T-helper 1 cell treated with Interleukin-12 subunit alpha and Interleukin-12 subunit beta and Interleukin-4 antibody, amounts not matched to agents 30 ng/mL and 1 ng/mL, for 36 hours (primary cell): ENCODE results near the gene ARL6. TPM values are rescaled to one million over a fixed set of nuclear protein-coding genes. Genes with fewer than 3 reads are reported as not detected.
"Not testable (repeated sequence)": the region's sequence is repeated elsewhere in the genome, so short reads cannot be mapped to it uniquely, and the experiment has no call there.

Experiments
- intact Hi-C: fragments of 100-400 bp; cut with micrococcal nuclease; formaldehyde crosslinking; loops from one replicate; pipeline ENCODE4 v1.15.1; 2024
- total RNA-seq: library from RNA; stranded (reverse); gene quantifications from 2 replicates; pipeline ENCODE4 v1.2.3, GENCODE V29; 2022

The ARL6 gene
- total RNA-seq, 1 donor from 2014 or later: 5.9 TPM

DNA sequence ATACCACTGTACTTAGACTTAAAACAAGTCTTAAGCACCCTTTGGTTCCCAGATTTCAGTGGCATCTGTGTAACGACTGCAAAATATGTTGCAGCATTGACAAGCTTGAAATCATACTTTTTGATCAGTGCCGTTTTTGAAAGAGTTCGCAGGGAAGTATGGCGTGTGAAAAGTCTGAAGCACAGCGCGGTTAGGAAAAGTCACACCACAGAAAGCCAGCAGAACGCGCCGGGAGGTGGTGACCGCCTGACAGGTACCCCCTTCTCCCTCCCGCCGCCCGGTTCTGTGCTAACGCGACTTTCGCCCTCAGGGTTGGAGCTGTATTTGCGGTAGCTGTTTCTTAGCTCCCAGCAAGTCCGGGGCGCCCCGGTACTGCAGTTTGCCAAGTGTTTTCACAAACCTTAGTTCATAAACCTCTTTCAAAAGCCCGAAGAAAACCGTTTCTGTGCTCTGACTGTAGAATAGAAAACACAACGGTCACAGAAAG lies 56.8 kb downstream of the ARL6 start:
- intact Hi-C loops: loop anchor here (1.0 to 5.0 kb wide), 11 partner anchors 28 to 1079 kb away; partner anchors contain the start of genes ARL6, CPOX and DCBLD2

GRCh38 chr3:97821774-97822358 lies 57.3 kb downstream of the ARL6 start, which contains the start of gene CRYBG3:
Gene CRYBG3, plus strand, starts transcription at chr3:97822011. Its CDS starts 196 bp downstream, at chr3:97822207.
- intact Hi-C loops: loop anchor here (1.0 to 5.0 kb wide), 11 partner anchors 29 to 1079 kb away; partner anchors contain the start of genes ARL6, CPOX and DCBLD2

DNA sequence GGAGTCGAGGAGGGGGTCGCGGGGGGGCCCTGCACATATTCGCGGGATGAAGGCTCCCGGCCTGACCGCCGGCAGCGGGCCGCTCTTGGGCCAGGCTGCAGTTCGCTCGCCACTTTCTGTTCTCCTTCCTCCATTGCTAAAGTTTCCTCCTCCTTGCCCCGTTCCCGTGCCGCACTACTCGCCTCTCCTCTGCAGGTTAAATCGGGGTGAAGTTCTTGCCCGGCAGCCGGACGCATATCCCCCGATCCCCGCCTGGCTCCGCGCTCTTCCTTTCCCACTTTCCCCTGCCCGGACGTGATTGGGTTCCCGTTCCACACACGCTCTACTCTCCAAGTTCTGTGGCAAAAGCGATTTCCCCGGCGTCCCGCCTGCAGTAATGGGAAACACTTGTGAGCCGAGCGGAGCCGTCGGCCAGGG lies 57.8 kb downstream of the ARL6 start:
- intact Hi-C loops: loop anchor here (5.0 kb wide), 1 partner anchor 740 kb away; no protein-coding TSS in a partner anchor

- intact Hi-C loops: loop anchor here (5.0 kb wide), 1 partner anchor 739 kb away; no protein-coding TSS in a partner anchor
Observed at GRCh38 chr3:97823046-97824004, 58.8 kb downstream of the ARL6 start.

- intact Hi-C loops: no loop called here
Observed at GRCh38 chr3:97825101-97825500, 60.5 kb downstream of the ARL6 start.

DNA sequence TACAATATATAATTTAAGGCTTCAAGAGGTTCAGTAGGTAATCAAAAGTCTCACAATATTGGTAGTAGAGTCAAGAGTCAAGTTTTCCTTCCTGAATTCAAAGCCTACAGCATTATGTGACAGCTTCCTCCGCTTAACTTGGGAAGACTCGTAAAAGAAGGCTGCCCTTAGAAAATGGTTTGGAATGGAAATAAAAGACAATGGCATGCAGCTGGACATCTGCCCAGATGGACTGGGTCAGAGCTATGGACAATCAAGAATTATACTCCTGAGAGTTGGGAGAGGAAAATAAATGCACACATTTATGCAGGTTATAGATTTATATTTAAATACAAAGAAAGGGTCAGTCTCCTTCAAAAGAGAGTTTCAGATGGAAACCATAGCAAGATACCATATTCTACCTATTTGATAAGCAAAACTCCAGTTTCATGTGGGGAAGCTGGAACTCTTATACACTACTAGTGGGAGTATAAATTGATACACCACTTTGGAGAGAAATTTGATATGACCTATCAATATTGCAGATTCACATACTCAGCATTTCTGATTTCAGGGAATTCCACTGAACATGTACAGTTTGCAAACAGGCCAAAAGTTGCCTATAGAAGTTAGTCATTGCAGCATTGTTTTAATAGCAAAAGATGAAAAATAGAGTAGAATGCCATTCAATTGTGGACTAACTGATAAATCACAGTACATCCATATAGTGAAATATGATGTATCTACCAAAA lies 63.3 kb downstream of the ARL6 start:
- intact Hi-C loops: no loop called here

GRCh38 chr3:97829198-97829597 lies 64.6 kb downstream of the ARL6 start:
- intact Hi-C loops: no loop called here

DNA sequence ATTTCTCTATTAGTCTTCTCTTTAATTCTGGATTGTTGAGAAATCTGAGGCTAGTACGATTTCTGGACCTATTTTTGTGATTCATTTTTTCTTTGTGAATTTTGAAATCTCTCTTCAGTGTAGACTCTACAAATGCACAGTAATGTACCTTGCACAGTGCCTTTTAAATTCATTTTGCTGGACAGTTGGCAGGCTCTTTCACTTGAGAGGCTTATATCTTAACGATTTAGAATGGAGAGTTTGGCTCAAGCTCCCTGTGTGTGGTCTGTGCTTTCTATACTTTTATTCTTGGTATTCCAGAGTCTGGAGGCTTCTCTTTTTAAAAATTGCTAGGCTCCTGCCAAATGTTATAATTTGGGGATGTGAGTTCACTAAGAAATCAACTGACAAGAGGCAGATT lies 66.1 kb downstream of the ARL6 start:
- intact Hi-C loops: no loop called here

DNA sequence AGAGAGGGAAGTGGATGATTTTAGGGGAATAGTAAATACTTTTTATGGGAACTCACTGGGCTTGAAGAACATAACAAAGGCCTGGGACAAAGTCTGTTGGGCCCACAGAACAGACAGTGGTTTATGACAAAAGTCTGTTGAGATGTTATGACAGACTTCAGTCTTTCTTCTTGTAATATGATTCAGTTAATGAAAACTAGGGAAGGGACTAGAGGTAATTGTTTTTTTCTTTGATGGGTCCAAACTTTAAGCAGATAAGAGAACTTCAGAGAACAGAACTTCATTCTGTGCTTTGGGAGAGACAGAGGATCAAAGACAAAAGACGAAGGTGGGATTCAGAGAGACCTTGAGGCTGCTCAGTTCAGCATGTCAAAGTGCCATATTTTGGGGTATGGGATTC lies 66.6 kb downstream of the ARL6 start:
- intact Hi-C loops: no loop called here

- intact Hi-C loops: not testable (repeated sequence)
Observed at GRCh38 chr3:97833184-97833583, 68.6 kb downstream of the ARL6 start.

DNA sequence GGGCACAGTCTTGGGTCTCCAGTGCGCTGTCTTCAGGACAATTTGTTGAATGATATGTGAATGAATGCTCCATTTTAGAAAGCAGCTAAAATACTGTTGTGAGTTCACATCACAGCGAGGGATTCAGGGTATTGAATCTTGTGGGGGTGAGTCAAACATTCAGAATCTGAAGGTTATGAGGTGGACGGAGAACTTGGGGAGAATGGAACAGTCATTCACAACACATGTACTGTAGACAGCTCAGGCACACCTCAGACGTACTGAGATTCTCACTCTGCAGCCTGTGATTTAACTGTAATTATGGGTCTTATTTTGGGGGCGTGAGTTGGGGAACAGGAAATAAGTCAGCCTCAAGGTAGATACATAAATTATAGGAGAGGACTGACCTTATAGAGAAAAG lies 71.2 kb downstream of the ARL6 start:
- intact Hi-C loops: no loop called here

GRCh38 chr3:97838393-97838792 lies 73.8 kb downstream of the ARL6 start:
- intact Hi-C loops: no loop called here

DNA sequence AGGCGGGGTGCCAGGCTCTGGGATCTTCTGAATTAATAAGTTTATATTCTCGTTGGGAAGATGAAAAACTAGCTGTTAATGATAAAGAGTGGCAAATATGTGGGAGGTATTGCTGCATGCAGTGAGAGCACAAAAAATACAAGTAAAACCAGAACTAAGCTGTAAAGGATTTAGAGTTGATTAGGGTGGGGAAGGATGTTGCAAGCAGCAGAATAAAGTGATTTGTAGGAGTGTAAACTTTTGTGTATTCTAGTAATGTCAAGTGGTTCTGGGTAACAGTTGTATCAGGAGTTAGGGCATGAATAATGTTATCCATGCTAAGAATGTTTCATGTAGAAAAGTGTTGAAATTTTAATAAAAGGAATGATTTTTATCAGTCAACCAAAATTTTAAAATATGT lies 75.4 kb downstream of the ARL6 start:
- intact Hi-C loops: no loop called here

DNA sequence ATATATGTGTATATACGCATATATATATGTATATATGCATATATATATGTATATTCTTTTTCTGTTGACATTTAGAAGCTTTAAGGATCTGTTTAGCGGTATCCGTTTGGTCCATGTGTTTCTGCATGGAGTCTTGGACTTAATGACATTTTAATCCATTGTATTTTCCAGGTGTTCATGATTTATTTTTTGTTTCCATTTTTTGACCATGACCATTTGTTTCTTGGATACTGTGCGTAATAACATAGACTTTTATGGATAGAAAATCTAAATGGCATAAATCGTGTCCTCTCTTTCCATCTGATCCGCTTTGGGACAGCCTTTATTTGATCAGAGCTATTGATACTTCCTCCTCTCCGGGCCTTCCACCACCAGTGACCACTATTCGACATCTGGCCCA lies 76.7 kb downstream of the ARL6 start:
- intact Hi-C loops: no loop called here

- intact Hi-C loops: no loop called here
Observed at GRCh38 chr3:97841956-97842355, 77.4 kb downstream of the ARL6 start.

DNA sequence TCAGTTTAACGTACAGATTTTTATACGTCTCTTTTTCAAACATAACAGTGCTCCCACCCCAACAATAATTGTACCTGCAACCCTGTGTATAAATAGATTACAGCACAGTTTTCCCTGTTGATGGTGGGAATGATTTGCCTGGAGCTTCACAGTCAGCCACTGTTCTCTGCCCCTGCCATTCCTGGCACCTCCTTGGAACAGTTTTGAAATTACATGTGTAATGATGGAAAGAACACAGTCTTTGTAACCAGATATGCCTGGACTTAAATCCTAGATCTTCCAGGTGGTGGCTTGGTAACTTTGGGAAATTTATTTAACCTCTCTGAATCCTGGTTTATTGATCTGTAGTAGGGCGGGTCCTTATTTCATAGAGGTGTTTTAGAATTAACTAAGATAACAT lies 84.2 kb downstream of the ARL6 start:
- intact Hi-C loops: no loop called here

Other genes starting within 250 kb of the ARL6 start
- 10.7 and 12.8 TPM in 2 replicates for gene CRYBG3, start 57.3 kb downstream of the ARL6 start, total RNA-seq
- gene RIOX2, start 207.7 kb downstream of the ARL6 start, total RNA-seq: 131 and 136 TPM in 2 replicates